ENCODE data around the gene LARP4B.

- TF ChIP-seq EZH2phosphoT487 (IDR thresholded peaks at IDR 0.05; ENCODE audit: borderline replicate concordance) (no peak), CTCF (IDR thresholded peaks at IDR 0.05 in 2 of 3, conservative IDR thresholded peaks at IDR 0.05 in 1 of 3; ENCODE audit: borderline replicate concordance in 1 of 3, insufficient read depth in 1 of 3, low read depth in 2 of 3, low read length in 2 of 3) (no peak), POLR2A (IDR thresholded peaks at IDR 0.05; ENCODE audit: borderline replicate concordance, extremely low read depth, insufficient read depth, insufficient read length) (no peak), RAD21 (IDR thresholded peaks at IDR 0.05; ENCODE audit: low read depth) (no peak), EZH2 (IDR thresholded peaks at IDR 0.05) (no peak), POLR2AphosphoS5 (IDR thresholded peaks at IDR 0.05; ENCODE audit: low read depth, low read length) (no peak), MAX (IDR thresholded peaks at IDR 0.05) (no peak), CBX3 (IDR thresholded peaks at IDR 0.05; ENCODE audit: low read depth) (no peak), CEBPB (IDR thresholded peaks at IDR 0.05; ENCODE audit: low read depth) (no peak), ELF1 (IDR thresholded peaks at IDR 0.05; ENCODE audit: borderline replicate concordance, low read depth) (no peak)
These were observed 163.7 kb downstream of the LARP4B start for GRCh38 chr10:767794-768193.

All from HCT116 (cell line).